Activated B cell treated with CpG ODN at 0.5 μM for 24 hours (primary cell): Measurements from ENCODE around the gene LDLRAD3. TPM values are rescaled to one million over a fixed set of nuclear protein-coding genes. Genes with fewer than 3 reads are reported as not detected.

Source experiments
- ATAC-seq: fragments of 200-7000 bp; cut with Tn5 transposase; one replicate; pipeline ENCODE4 v1.10.0; 2021; ENCODE audit warnings: low read depth, mild to moderate bottlenecking, moderate library complexity
- CTCF ChIA-PET: fragments of 350-600 bp; sonication (Branson Sonifier 250); formaldehyde crosslinking; loops from one replicate; lab custom pipeline; 2021; ENCODE audit warnings: antibody characterized with exemption; lab: Charles Lee
- POLR2A ChIA-PET: fragments of 350-600 bp; sonication (Branson Sonifier 250); formaldehyde crosslinking; loops from one replicate; lab custom pipeline; 2021; ENCODE audit warnings: antibody characterized with exemption; lab: Charles Lee
- DNase-seq: peaks from one replicate; pipeline ENCODE4 v3.0.0; 2022
- H3K27ac Mint-ChIP-seq: one replicate; pipeline ENCODE4 v1.8.0; 2020; ENCODE audit warnings: mixed read lengths
- H3K27me3 Mint-ChIP-seq: one replicate; pipeline ENCODE4 v1.8.0; 2021; ENCODE audit warnings: mixed read lengths
- H3K36me3 Mint-ChIP-seq: one replicate; pipeline ENCODE4 v1.8.0; 2021; ENCODE audit warnings: low read depth, mixed read lengths
- H3K4me1 Mint-ChIP-seq: one replicate; pipeline ENCODE4 v1.8.0; 2021; ENCODE audit warnings: mixed read lengths
- H3K4me3 Mint-ChIP-seq: one replicate; pipeline ENCODE4 v1.8.0; 2020; ENCODE audit warnings: mild to moderate bottlenecking, mixed read lengths
- H3K9me3 Mint-ChIP-seq: one replicate; pipeline ENCODE4 v1.8.0; 2020; ENCODE audit warnings: mixed read lengths
- CTCF ChIP-seq: fragments of 200-600 bp; IDR thresholded peaks from one replicate; pipeline ENCODE4 v1.8.0; 2022; ENCODE audit warnings: antibody characterized with exemption, mild to moderate bottlenecking
- intact Hi-C: fragments of 100-400 bp; cut with micrococcal nuclease; formaldehyde crosslinking; loops from one replicate; pipeline ENCODE4 v1.15.1; 2024
- total RNA-seq: library from RNA; stranded (reverse); gene quantifications from 2 replicates; pipeline ENCODE4 v1.2.3, GENCODE V29; 2022

LDLRAD3 gene
- total RNA-seq, 1 donor from 2014 or later: not detected

GRCh38 chr11:36116161-36116560, 172.3 kb downstream of the LDLRAD3 start:
- H3K27me3 Mint-ChIP-seq: peaks cover 2% of the 10 kb centered on the region
- ChIA-PET POLR2A (no interaction called here), CTCF (no interaction called here)
- intact Hi-C loops: no loop called here
- H3K4me1 Mint-ChIP-seq: no peaks in the 10 kb centered on the region
- ATAC-seq (no peak), DNase-seq (no peak)
- no peak overlapping the region for H3K27ac Mint-ChIP-seq
- no peak for TF ChIP-seq CTCF
- H3K36me3 Mint-ChIP-seq: no peaks in the 10 kb centered on the region
- H3K9me3 Mint-ChIP-seq: peaks cover 4% of the 10 kb centered on the region
- no peak overlapping the region for H3K4me3 Mint-ChIP-seq

GRCh38 chr11:36118084-36118483, 174.2 kb downstream of the LDLRAD3 start:
- Mint-ChIP-seq H3K27me3 (peaks cover 2% of the 10 kb centered on the region), H3K36me3 (no peaks in the 10 kb centered on the region), H3K27ac (no peak overlapping the region), H3K4me3 (no peak overlapping the region), H3K4me1 (no peaks in the 10 kb centered on the region), H3K9me3 (peaks cover 4% of the 10 kb centered on the region)
- no peak for DNase-seq
- intact Hi-C loops: no loop called here
- ATAC-seq: no peak
- ChIA-PET CTCF (interaction anchor here (1.1 kb wide), 1 partner anchor 66 kb away, joined by 3 read pairs; no protein-coding TSS in a partner anchor), POLR2A (no interaction called here)
- no peak for TF ChIP-seq CTCF

- no peak for ATAC-seq
- H3K4me1 Mint-ChIP-seq: no peaks in the 10 kb centered on the region
- POLR2A ChIA-PET: no interaction called here
These were observed 175.4 kb downstream of the LDLRAD3 start for GRCh38 chr11:36119300-36119699.

GRCh38 chr11:36121054-36121453, 177.2 kb downstream of the LDLRAD3 start:
- Mint-ChIP-seq H3K4me3 (no peak overlapping the region), H3K9me3 (no peaks in the 10 kb centered on the region), H3K4me1 (no peaks in the 10 kb centered on the region), H3K36me3 (no peaks in the 10 kb centered on the region), H3K27me3 (peaks cover 5% of the 10 kb centered on the region), H3K27ac (no peak overlapping the region)
- intact Hi-C loops: no loop called here
- DNase-seq (no peak), ATAC-seq (no peak)
- CTCF ChIA-PET: no interaction called here
- POLR2A ChIA-PET: no interaction called here
- no peak for TF ChIP-seq CTCF

More at GRCh38 chr11:36119300-36119699, 175.4 kb downstream of the LDLRAD3 start:
- CTCF ChIA-PET: no interaction called here
- Mint-ChIP-seq H3K27ac (no peak overlapping the region), H3K36me3 (no peaks in the 10 kb centered on the region), H3K9me3 (peaks cover 4% of the 10 kb centered on the region), H3K4me3 (no peak overlapping the region), H3K27me3 (peaks cover 2% of the 10 kb centered on the region)
- intact Hi-C loops: no loop called here
- no peak for TF ChIP-seq CTCF
- no peak for DNase-seq

GRCh38 chr11:36122671-36123070, 178.8 kb downstream of the LDLRAD3 start:
- TF ChIP-seq CTCF: no peak
- ChIA-PET CTCF (no interaction called here), POLR2A (no interaction called here)
- no peak for DNase-seq
- peaks cover 10% of the 10 kb centered on the region for H3K27me3 Mint-ChIP-seq
- no peaks in the 10 kb centered on the region for H3K4me1 Mint-ChIP-seq
- H3K36me3 Mint-ChIP-seq: no peaks in the 10 kb centered on the region
- no peak overlapping the region for H3K4me3 Mint-ChIP-seq
- ATAC-seq: no peak
- no peaks in the 10 kb centered on the region for H3K9me3 Mint-ChIP-seq
- intact Hi-C loops: no loop called here
- H3K27ac Mint-ChIP-seq: no peak overlapping the region
